Stimulated activated CD4-positive, alpha-beta T cell treated with anti-CD3 and anti-CD28 coated beads, Interleukin-4, amount 100 ng/mL, for 24 hours (primary cell): ENCODE results near the gene TRIM66.

Experiments used
- DNase-seq: peaks from one replicate; pipeline ENCODE4 v3.0.0-alpha.2; 2020

Gene TRIM66

DNA sequence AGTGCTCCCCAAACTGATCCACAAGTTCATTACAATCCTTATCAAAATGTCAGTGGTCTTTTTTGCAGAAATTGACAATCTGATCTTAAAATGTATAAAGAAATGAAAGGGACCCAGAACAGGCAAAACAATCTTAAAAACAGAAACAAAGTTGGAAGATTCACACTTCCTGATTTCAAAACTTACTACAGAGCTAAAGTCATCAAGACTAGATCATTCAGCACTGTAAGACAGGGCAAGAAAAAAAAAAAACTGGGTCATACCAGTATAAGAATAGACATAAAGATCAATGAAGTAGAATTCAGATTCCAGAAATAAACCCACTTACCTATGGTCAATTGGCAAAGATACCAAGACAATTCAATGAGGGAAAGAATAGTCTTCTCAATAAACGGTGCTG, 84.0 kb downstream of the TRIM66 start:
- DNase-seq, result no peak

GRCh38 chr11:8597182-8597581, 85.3 kb downstream of the TRIM66 start:
- DNase-seq, result no peak

- DNase-seq, result no peak
These were observed 85.9 kb downstream of the TRIM66 start for GRCh38 chr11:8596504-8597046.

DNA sequence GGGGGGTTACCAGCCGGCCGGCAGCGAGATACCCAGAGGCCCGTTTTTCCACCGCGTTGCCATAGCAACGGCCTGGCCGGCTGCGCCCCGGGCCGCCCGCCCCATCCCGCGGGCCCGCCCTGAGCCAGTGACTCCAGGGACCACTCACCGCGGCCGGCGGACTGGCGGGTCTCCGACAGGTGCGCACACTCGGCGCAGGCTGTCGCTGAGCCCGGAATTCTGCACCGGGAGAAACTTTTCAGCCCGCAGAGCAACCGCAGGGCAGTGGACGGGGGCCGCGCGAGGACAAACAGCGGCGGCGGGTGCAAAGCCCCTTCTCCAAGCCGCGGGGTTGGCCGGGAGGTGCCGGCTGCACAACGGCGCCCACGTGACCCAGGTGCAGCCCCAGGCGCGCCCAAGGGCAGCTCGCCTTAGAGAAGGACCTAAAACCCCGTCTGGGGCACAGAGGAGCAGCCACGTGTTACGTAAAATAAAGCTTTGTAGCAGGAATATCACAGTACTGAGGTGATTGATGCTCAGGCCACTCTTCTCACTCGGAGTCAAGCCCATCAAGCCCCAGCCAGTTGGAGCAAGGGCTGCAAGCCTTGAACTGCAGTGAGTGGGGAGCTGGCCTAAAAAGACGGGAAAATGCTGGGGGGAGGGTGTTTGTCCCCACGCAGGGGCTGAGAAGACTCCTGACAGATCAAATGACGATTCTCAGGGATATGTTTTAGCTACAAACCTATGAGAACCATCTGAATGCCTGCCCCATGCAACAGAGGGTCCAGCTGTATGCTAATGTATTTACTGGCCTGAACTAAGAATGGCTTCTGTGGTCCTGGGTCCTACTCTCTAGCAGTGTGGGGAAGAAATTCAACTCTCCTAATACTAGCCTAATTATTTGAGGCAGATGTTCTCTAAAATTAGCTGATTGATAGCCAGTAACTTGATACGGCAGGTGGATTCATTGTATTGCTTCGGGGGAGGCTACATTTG, 88.2 kb downstream of the TRIM66 start, which contains the start of gene STK33:
STK33 (minus strand) TSS at position 294 of the 975 bp plus-strand sequence. CDS start 119,323 bp downstream, outside the sequence.
- DNase-seq, result peak; percentile 7

- no peak for DNase-seq
These were observed 89.0 kb downstream of the TRIM66 start for GRCh38 chr11:8593455-8593854.

DNA sequence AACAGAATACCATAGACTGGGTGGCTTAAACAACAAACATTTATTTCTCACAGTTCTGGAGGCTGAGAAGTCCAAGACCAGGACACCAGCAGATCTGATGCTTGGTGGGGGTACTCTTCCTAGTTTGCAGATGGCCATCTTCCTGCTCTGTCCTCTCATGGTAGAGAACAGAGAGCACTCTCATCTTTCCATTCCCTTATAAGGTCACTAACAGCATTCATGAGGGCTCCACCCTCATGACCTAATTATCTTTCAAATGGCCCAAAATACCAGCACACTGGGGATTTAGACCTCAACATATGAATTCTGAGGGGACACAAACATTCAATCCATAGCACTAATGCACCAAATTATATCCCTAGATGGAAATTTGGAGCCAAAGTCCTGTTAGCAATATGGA, 94.5 kb downstream of the TRIM66 start:
- DNase-seq, result no peak

DNA sequence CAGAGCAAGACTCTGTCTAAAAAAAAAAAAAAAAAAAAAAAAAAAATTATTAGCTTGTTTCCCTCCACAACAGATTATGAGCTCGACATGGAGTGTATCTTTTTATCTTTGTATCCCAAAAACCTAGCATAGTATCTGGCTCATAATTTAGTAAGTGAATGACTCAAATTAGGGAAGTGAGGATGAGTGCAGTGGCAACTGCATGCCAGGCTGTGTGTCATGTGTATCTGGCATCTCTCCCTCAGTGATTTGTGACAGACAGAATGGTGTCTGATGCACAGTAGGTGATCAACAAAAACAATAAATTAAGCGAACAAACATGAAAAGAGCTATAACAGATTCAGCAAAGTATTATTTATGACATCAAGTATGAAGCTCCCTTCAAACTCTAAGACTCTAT, 95.7 kb downstream of the TRIM66 start:
- DNase-seq, result no peak

DNA sequence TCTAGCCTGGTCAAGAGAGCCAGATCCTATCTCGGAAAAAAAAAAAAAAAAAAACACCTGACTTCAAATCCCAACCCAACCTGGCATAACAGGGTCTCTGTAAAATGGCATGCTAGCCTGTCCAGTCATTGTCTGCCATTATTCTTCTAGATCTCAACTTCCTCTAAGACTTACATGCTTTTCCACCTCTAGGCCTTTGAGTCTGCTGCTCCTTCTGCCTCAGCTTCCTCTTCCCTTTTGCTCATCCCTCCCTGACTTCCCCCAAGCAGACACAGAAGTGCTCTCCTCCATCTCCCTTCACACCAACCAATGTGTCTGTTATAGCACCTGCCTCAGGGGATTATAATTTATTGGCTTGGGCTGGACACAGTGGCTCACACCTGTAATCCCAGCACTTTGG, 96.3 kb downstream of the TRIM66 start:
- DNase-seq, result no peak

DNA sequence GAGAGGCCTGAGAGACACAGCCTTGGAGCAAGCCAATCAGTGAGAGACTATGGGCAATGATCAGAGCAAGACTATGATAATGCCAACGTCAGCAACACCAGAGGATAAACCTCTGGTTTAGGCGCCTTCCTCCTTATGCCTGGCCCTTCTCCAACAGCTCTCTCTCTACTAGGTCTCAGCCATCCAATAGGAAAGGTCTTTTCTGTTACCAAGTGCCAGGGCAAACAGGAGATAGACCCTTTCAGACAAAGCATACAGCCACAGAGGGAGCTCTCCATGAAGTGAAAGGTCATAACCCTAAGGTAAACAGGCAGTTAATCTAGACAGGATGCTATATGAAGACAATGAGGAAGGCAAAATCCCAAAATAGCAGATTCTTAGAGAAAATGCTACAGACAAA, 98.0 kb downstream of the TRIM66 start:
- no peak for DNase-seq

- no peak for DNase-seq
These were observed 98.4 kb downstream of the TRIM66 start for GRCh38 chr11:8584082-8584481.

DNA sequence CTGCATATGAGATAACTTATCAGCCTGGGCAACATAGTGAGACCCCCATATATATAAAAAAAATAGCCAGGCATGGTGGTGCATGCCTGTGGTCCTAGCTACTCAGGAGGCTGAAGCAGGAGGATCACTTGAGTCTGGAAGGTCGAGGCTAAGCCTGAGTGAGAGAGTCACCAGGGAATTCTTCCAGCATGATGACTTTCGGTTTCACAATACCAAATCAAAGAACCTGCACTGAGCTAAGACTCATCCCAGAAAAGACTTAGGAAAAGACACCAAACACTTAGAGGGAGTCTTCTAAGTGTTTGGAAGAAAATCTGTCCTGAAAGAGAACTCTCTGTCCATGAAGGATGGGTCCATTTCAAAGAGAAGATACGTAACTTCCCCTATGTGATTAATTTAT, 101.2 kb downstream of the TRIM66 start:
- DNase-seq, result no peak

DNA sequence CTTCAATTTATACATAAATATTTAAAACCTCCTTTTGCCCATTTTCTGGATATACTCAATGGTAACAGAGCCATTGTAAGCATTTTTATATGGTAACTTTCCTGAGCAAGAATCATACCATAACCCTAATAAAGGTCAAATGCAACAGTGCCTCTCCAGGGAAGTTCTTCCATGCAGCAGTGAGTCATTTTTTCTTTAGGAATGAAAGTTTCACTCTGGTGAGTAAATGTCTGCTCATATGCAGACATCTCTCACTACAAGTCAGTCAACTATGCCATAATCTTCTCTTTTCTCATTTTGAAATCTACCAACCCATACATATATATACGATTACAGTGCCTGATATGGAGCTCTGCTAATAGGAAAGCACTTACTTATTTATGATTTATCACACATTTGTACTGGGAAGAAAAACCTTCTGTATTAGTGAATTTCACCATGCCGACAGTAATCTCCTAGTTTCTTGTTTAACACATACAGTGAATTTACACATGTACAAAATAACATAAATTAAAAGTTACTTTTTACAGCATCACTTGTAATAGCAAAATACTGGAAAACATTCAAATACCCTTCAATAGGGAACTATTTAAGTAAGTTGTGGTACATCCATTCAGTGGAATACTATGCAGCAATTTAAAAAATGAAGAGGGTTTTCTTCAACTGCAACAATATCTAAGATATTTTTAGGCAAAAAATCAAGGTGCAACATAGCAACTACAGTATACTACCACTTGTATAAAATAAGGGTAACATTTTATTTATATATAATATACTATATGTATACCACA, 104.5 kb downstream of the TRIM66 start:
- DNase-seq, result no peak

- no peak for DNase-seq
These were observed 107.7 kb downstream of the TRIM66 start for GRCh38 chr11:8574798-8575197.

GRCh38 chr11:8573777-8574176, 108.7 kb downstream of the TRIM66 start:
- no peak for DNase-seq

GRCh38 chr11:8567602-8568198, 114.8 kb downstream of the TRIM66 start:
- DNase-seq, result no peak

- no peak for DNase-seq
These were observed 115.8 kb downstream of the TRIM66 start for GRCh38 chr11:8566613-8567210.

DNA sequence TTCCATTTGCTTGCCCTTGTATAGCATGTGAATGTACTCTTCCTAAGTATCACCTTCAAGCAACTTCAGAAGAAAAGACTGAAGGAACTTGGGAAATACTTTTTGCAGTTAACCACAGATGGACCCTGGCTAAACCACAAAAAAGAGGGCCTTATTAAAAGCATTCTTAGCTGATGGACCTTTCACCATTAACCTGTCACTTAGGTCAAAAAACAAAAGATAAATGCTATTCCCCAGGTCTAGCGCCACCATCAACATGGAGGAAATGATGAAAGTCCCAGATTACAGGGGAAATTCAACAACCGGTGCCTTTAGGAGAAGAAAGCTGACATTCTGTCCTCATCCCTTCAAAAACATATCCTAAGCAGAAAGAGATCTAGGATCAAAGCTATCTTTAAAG, 117.9 kb downstream of the TRIM66 start:
- DNase-seq, result no peak
